Hematopoietic multipotent progenitor cell treated with erythropoietin and hydrocortisone succinate and interleukin-3 and kit ligand, for 4 days (in vitro differentiated cells): ENCODE results near the gene SNX24.
A peak's percentile ranks its signal among the peaks of the same experiment; 100 is the strongest.
"Not testable (repeated sequence)": the region's sequence is repeated elsewhere in the genome, so short reads cannot be mapped to it uniquely, and the experiment has no call there.

Experiments
- DNase-seq: peaks from one replicate; pipeline ENCODE4 v3.0.0-alpha.2; 2015

Gene SNX24

GRCh38 chr5:122924719-122925395 lies 79.4 kb downstream of the SNX24 start:
- DNase-seq: no peak

- no peak for DNase-seq
Measured at GRCh38 chr5:122929001-122929400, 83.6 kb downstream of the SNX24 start.

GRCh38 chr5:122929980-122930379 lies 84.6 kb downstream of the SNX24 start:
- DNase-seq: no peak

- no peak for DNase-seq
Measured at GRCh38 chr5:122933956-122934355, 88.5 kb downstream of the SNX24 start.

DNA sequence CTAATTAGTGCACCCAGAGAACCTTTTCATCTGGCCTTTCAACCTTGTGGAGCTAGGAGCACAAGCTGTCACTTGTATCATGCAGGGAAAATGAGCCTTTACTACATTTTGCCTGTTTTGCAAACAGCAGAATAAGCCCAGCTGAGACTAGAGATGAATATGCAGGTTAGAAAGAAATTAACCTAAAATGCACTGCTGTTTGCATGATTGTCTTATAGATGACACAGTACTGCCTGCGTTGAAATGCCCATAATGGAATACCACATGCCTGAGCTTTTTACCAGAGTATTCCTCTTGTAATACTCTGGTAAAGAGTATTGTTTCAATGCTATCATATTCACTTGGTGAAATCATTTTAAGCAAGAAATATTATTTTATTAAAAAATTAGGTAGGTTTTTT lies 90.7 kb downstream of the SNX24 start:
- no peak for DNase-seq

- no peak for DNase-seq
Measured at GRCh38 chr5:122937914-122938313, 92.5 kb downstream of the SNX24 start.

GRCh38 chr5:122940890-122941289 lies 95.5 kb downstream of the SNX24 start:
- no peak for DNase-seq

DNA sequence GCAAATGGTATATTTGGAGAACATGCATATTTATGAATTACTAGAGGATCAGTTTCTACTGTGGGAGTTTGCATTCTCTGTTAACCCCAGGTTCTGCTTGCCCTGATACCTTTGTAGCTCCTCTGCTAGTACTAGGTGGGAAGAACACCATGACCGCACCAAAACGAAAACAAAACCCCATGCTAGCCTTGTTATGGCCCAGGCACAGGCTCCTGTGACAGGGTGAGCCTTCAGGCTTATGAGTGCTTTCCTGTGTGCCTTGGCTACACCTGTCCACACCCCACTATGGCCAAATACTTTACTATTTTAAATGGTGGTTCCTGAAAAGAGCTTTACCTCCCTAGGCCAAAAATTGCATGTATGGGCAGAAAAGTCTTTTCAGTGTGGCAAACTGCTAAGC lies 96.3 kb downstream of the SNX24 start:
- DNase-seq: no peak

- DNase-seq: peak; percentile 26
Measured at GRCh38 chr5:122942164-122942914, 96.9 kb downstream of the SNX24 start.

- no peak for DNase-seq
Measured at GRCh38 chr5:122943050-122943698, 97.8 kb downstream of the SNX24 start.

DNA sequence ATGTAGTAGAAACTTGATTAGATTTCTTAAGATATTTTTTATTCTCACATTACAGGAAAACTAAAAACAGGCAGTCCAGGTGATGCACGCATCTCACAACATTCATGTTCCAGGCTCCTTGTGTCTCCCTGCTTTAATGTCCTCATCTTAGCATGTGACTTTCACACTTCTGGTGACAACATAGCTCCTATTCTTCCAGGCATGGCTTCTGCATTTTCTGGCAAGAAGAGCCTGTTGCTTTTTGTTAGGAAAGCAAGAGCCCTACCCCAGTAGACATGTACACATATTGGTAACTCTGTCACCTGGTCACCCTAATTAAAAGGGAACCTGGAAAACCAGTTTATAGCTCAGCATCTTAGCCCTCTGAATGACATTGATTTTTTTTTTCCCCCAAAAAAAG lies 98.6 kb downstream of the SNX24 start:
- no peak for DNase-seq

DNA sequence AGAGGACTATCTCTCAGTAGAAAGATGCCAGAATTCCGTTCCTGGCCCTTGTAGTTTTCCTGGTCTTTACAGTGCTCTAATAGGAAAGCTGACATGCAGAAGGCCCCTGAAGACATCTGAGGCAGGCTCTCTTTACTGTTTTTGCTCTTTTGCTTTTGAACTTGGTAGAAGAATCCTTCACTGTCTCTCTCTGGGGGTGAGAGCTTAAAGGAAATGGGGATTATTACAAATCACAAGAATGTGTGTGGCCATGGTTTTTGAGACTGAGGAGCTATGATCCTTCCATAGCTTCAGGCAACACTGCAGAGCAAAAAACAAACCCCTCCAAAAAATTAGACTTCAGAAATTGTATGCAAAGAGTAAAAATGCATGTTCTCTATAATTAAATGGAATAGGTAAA lies 102.0 kb downstream of the SNX24 start:
- DNase-seq: no peak

DNA sequence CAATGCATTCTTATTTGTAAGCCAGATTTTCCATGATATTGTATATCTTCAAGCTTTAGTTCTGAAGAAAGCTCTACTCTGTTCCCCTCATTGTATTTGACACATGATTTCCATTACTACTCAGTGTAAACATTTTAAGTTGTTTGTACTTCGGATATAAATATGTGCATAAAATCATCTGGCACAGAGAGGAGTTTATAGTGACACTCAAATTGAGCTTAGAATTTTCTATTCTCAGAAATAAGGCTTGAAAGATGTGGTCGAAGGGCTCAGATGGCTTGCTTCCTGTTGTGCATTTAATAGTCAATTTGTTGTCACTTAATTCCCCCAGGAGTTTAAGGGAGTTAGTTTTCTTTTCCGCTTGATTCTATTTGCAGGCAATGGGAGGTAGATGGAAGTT lies 102.4 kb downstream of the SNX24 start:
- DNase-seq: no peak

DNA sequence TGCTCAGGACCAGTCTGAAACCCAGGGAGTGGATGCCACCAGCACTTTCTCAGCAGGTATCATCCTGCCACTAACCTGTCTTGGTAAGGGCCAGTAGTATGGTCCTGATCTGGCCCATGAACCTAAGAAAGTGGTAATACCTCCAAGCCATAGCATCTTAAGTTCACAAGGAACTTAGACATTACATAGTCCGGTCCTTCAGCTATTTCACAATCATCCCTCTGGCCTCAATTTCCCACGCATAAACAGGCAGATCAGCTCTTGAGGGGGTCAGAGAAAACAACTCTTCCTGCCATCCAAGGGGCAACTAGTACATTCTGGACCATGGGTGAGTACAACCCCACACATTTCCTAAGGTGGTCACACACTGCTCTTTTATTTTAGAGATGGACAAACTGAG lies 102.9 kb downstream of the SNX24 start:
- DNase-seq: no peak

- DNase-seq: no peak
Measured at GRCh38 chr5:122951658-122952057, 106.2 kb downstream of the SNX24 start.

- no peak for DNase-seq
Measured at GRCh38 chr5:122954719-122955118, 109.3 kb downstream of the SNX24 start.

DNA sequence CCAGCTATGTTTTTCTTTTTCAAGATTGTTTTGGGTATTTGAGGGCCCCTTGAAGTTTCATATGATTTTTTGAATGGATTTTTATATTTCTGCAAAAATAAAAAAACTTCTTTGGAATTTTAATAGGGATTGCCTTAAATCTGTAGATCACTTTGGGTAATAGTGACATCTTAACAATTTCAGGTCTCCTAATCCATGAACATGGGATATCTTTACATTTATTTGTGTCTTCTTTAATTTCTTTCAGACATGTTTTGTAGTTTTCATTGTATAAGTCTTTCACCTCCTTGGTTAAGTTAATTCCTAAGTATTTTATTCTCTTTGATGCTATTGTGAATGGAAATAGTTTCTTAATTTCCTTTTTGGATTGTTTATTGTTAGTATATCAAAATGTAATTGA lies 112.0 kb downstream of the SNX24 start:
- no peak for DNase-seq

DNA sequence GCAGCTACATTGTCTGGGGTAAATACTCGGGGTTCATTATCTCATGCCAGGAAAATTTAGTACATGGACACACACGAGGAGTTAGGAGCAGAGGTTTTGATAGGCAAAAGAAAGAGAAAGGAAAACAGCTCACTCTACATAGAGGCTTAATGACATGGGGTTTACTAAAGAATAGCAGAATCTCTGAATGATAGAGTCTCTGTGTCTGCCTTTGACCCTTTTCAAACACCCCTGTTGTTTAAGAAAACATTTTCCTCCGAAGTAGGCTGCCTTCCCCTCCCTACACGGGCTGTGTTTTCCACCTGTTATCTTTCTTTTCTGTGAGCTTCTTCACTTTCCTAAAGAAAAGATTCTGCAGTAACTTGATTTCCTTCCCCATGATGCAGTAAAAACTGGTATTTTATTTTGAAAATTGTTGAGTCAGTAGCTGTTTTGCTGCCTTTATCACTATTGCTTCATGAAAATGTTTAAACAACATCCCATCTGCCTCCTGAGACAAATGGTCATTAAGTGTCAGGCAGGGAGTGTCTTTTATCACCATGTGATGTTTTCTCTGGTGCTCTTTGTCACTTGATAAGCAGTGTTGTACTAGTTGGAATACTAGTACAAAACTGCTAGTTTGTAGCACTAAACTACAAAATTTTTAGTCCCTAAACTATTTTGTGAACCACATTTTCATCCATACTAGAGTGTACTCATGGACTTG lies 114.5 kb downstream of the SNX24 start:
- no peak for DNase-seq

DNA sequence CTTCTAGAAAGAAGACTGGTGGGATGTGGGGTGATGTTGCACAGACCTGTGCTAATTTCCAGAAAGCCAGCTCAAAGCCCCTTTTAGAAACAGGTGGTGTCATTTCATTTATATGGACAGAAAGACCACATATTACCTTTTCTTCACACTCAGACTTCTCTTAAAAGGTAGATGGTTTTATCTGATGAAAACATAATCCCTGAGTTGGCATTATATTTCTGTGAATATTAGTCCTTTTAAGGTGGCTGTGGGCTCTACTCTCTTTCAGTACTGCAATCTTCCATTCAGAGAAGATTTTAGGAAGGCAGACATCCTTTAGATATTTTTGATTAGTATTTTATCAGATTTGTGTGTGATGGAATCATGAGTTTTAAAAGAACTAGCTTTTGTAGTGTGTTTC lies 117.9 kb downstream of the SNX24 start:
- DNase-seq: no peak

DNA sequence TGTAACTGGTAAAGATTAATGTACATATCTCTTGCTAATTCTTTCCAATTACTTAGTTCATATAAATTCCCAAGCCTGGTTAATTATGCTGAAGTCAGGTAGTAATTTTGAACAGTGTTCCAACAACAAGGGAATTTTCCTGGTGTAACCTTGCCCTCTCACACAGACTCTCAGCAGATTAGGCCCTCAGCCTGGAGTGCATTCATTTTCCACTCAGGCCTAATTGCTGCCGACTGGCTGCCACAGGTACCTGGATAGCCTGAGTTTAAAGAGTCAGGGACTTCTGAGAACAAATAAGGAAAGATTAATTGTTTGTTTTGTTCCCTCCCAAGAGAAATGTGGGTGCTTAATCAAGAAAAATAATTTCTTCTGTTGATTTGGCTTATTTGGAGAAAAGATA lies 119.7 kb downstream of the SNX24 start:
- DNase-seq: no peak

DNA sequence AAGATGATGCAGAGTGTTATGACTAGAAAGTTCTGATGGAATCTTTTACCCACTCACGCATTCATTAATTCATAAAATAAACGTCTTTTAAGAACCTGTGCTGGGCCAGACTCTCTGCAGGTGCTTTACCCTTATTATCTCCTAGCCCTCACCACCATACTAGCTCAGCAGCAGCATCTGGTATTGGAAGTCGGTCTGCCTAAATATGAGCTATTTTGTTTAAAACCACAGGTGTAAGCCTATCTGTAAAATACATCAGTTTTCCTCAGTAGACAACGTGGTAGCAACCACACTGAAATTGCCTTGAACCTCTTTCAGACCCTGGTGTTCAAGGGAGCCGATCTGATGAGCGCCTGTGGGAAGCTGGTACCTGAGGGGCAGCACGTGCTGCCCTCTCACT lies 121.7 kb downstream of the SNX24 start:
- no peak for DNase-seq

- no peak for DNase-seq
Measured at GRCh38 chr5:122967625-122968024, 122.2 kb downstream of the SNX24 start.

DNA sequence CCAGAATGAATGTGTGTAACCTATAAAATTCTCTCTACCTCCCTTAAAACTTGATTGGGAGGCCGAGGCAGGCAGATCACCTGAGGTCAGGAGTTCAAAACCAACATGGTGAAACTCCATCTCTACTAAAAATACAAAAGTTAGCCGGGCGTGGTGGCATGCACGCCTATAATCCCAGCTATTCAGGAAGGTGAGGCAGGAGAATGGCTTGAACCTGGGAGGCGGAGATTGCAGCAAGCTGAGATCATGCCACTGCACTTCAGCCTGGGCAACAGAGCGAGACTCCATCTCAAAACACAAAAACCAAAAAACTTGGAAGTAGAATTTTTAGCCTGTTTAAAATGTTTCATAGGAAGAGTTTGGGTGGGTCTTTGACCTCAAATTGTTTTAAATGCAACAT lies 122.6 kb downstream of the SNX24 start:
- not testable (repeated sequence) for DNase-seq

GRCh38 chr5:122971333-122971732 lies 125.9 kb downstream of the SNX24 start:
- DNase-seq: no peak
